ENCODE measurements around the gene BMP6. TPM values are rescaled to one million over a fixed set of nuclear protein-coding genes. Genes with fewer than 3 reads are reported as not detected.

The BMP6 gene
- total RNA-seq, 1 experiment from 2014 or later = 1.6 TPM

DNA sequence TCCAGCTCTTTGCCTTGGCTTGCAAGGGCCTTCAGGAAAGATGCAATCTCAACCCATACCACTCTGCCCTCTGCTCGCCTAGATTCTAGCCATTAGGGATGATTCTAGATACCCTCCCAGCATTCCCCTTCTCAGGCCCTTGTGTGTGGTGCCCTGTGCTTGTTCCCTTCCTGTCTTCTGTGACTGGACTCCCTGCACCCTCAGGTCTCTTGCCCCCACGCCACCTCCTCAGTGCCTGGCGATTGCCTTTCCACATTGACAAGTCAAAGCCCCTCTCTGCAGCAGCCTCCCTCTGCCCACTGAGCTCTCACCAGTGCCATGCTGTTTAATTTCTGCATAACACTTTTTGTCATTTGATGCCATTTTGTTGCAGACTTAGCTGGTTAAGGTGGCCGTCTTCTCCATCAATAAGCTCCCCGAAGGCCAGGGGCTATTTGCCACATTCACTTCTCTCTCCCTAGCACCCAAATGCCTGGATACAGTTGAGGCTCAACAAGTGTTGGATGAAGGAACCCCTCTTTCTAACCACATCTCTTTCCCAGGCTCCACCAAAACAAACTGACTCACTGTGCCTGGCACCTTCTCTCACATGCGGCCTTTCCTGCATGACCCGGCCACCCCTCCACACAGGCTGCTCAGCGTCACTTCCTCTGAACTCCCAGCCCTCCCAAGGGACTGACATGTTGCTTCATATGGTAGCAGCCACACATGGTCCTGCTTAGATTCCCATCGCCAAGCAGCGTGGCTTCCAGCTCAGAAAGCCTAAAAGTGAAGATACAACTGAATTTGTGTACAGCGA, 189.3 kb downstream of the BMP6 start:
- Histone ChIP-seq H2AFZ (ENCODE audit: low read depth, low read length, poor library complexity, severe bottlenecking) (no peak overlapping the region), H3K9me2 (ENCODE audit: insufficient read depth) (no peaks in the 10 kb centered on the region), H3K4me2 (ENCODE audit: low read length) (no peak overlapping the region), H3K9me3 (ENCODE audit: control insufficient read depth in 1 of 2, insufficient read depth in 1 of 2, low read depth in 1 of 2, low read length in 2 of 2) (no peaks in the 10 kb centered on the region), H3K4me1 (ENCODE audit: control insufficient read depth in 1 of 2, insufficient read depth in 2 of 2, low read length in 2 of 2) (peaks cover 14 to 21% of the 10 kb centered on the region in 2 experiments), H3K9ac (ENCODE audit: low read length) (no peak overlapping the region), H3K79me2 (ENCODE audit: insufficient read depth, low read length) (no peaks in the 10 kb centered on the region), H3K27me3 (ENCODE audit: insufficient read depth, low read length) (peaks cover 35% of the 10 kb centered on the region; the same call in 1 of the 2 replicates), H3K27ac (ENCODE audit: low read depth, low read length) (no peak overlapping the region), H3K36me3 (ENCODE audit: control insufficient read depth in 1 of 2, insufficient read depth in 2 of 2, low read length in 2 of 2) (no peaks in the 10 kb centered on the region), H3K4me3 (replicated peaks in 1 of 2; ENCODE audit: low read depth in 1 of 2, low read length in 2 of 2) (no peak overlapping the region), H4K20me1 (ENCODE audit: insufficient read depth) (no peaks in the 10 kb centered on the region)
- DNase-seq (ENCODE audit: low read depth, low spot score) = no peak
- intact Hi-C loops (cut with micrococcal nuclease) = loop anchor here (10.0 kb wide), 1 partner anchor 190 kb away; the partner anchor contains the start of gene BMP6
- BruUV-seq (replicated peaks) = no TSS peak
- ChIA-PET RAD21 (ENCODE audit: low non-redundant PET in 1 of 2, low total read pairs in 2 of 2, uncharacterized antibody in 2 of 2, unreplicated experiment in 2 of 2) (no interaction called here), CTCF (no interaction called here), POLR2A (no interaction called here)
- TF ChIP-seq EGR1 (IDR thresholded peaks at IDR 0.05; ENCODE audit: low read depth) (no peak), CEBPB (IDR thresholded peaks at IDR 0.05; ENCODE audit: low read depth) (no peak), ZBTB33 (IDR thresholded peaks at IDR 0.05; ENCODE audit: extremely low read depth, insufficient replicate concordance, low read length) (no peak), SIN3A (IDR thresholded peaks at IDR 0.05; ENCODE audit: low read depth) (no peak), REST (IDR thresholded peaks at IDR 0.05; ENCODE audit: low read depth) (no peak), SRF (IDR thresholded peaks at IDR 0.05; ENCODE audit: low read depth) (no peak), ZFX (IDR thresholded peaks at IDR 0.05) (no peak), FOSL1 (IDR thresholded peaks at IDR 0.05; ENCODE audit: low read depth) (no peak), ELF1 (IDR thresholded peaks at IDR 0.05; ENCODE audit: borderline replicate concordance, low read depth) (no peak), YY1 (IDR thresholded peaks at IDR 0.05; ENCODE audit: extremely low read depth, insufficient replicate concordance, low read depth, low read length) (no peak), POLR2AphosphoS5 (IDR thresholded peaks at IDR 0.05; ENCODE audit: low read depth, low read length) (no peak)
- TF ChIP-seq, protein P1, sequence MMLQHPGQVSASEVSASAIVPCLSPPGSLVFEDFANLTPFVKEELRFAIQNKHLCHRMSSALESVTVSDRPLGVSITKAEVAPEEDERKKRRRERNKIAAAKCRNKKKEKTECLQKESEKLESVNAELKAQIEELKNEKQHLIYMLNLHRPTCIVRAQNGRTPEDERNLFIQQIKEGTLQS (IDR thresholded peaks at IDR 0.05) = no peak
- TF ChIP-seq, protein P2, sequence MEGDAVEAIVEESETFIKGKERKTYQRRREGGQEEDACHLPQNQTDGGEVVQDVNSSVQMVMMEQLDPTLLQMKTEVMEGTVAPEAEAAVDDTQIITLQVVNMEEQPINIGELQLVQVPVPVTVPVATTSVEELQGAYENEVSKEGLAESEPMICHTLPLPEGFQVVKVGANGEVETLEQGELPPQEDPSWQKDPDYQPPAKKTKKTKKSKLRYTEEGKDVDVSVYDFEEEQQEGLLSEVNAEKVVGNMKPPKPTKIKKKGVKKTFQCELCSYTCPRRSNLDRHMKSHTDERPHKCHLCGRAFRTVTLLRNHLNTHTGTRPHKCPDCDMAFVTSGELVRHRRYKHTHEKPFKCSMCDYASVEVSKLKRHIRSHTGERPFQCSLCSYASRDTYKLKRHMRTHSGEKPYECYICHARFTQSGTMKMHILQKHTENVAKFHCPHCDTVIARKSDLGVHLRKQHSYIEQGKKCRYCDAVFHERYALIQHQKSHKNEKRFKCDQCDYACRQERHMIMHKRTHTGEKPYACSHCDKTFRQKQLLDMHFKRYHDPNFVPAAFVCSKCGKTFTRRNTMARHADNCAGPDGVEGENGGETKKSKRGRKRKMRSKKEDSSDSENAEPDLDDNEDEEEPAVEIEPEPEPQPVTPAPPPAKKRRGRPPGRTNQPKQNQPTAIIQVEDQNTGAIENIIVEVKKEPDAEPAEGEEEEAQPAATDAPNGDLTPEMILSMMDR (IDR thresholded peaks at IDR 0.05 in 2 of 3, conservative IDR thresholded peaks at IDR 0.05 in 1 of 3; ENCODE audit: borderline replicate concordance in 1 of 3, insufficient read depth in 1 of 3, low read depth in 2 of 3, low read length in 2 of 3) = no peak
- ATAC-seq = no peak

Data from HCT116 (cell line).